ENCODE measurements around the gene SP1. TPM values are rescaled to one million over a fixed set of nuclear protein-coding genes. Genes with fewer than 3 reads are reported as not detected.
A peak's percentile ranks its signal among the peaks of the same experiment; 100 is the strongest.
"Not testable (repeated sequence)": the region's sequence is repeated elsewhere in the genome, so short reads cannot be mapped to it uniquely, and the experiment has no call there.

Gene SP1
- total and polyA plus RNA-seq, 5 donors from 2014 or later = 8.1 to 79.0 (median 8.4) TPM

- H3K9me3 ChIP-seq (ENCODE audit: control insufficient read depth in 2 of 2, low read length in 2 of 2) = no peaks in the 10 kb centered on the region
- H3K36me3 ChIP-seq (ENCODE audit: control insufficient read depth, insufficient read depth, low read length) = no peaks in the 10 kb centered on the region
- Mint-ChIP-seq H3K27me3 (no peaks in the 10 kb centered on the region), H3K36me3 (no peaks in the 10 kb centered on the region), H3K4me3 (no peak overlapping the region), H3K9me3 (no peaks in the 10 kb centered on the region), H3K4me1 (peaks cover 2 to 8% (median 6%) of the 10 kb centered on the region in 4 donors), H3K27ac (peak overlapping the region in 1 of 3 donors; percentile 56)
- ATAC-seq (ENCODE audit: low read depth in 2 of 2) (no peak), DNase-seq (no peak)
- H3K27me3 ChIP-seq (ENCODE audit: control insufficient read depth, insufficient read depth, low read length) = no peaks in the 10 kb centered on the region
- peaks cover 5% of the 10 kb centered on the region for H3K4me1 ChIP-seq (ENCODE audit: control insufficient read depth, insufficient read depth, low read length, poor library complexity, severe bottlenecking)
- H3K4me3 ChIP-seq (ENCODE audit: low read depth, low read length) = no peak overlapping the region
- H3K27ac ChIP-seq (ENCODE audit: insufficient read depth, low read length, poor library complexity, severe bottlenecking) = no peak overlapping the region
Observed at GRCh38 chr12:53424626-53425514, 44.9 kb downstream of the SP1 start.

- peaks cover 2 to 7% (median 5%) of the 10 kb centered on the region in 4 donors for H3K4me1 Mint-ChIP-seq
- Histone ChIP-seq H3K4me1 (ENCODE audit: control insufficient read depth, insufficient read depth, low read length, poor library complexity, severe bottlenecking) (peaks cover 5% of the 10 kb centered on the region), H3K36me3 (ENCODE audit: control insufficient read depth, insufficient read depth, low read length) (no peaks in the 10 kb centered on the region), H3K27ac (ENCODE audit: insufficient read depth, low read length, poor library complexity, severe bottlenecking) (no peak overlapping the region), H3K4me3 (ENCODE audit: low read depth, low read length) (no peak overlapping the region), H3K27me3 (ENCODE audit: control insufficient read depth, insufficient read depth, low read length) (no peaks in the 10 kb centered on the region), H3K9me3 (ENCODE audit: control insufficient read depth in 2 of 2, low read length in 2 of 2) (no peaks in the 10 kb centered on the region)
- H3K36me3 Mint-ChIP-seq = no peaks in the 10 kb centered on the region
- peak overlapping the region in 1 of 3 donors; percentile 11 for H3K27ac Mint-ChIP-seq
- no peaks in the 10 kb centered on the region for H3K27me3 Mint-ChIP-seq
- DNase-seq (no peak), ATAC-seq (ENCODE audit: low read depth in 2 of 2) (no peak)
- no peak overlapping the region for H3K4me3 Mint-ChIP-seq
- H3K9me3 Mint-ChIP-seq = no peaks in the 10 kb centered on the region
Observed at GRCh38 chr12:53425515-53426150, 45.7 kb downstream of the SP1 start.

- Histone ChIP-seq H3K9me3 (ENCODE audit: control insufficient read depth in 2 of 2, low read length in 2 of 2) (no peaks in the 10 kb centered on the region), H3K4me1 (ENCODE audit: control insufficient read depth, insufficient read depth, low read length, poor library complexity, severe bottlenecking) (no peaks in the 10 kb centered on the region), H3K36me3 (ENCODE audit: control insufficient read depth, insufficient read depth, low read length) (no peaks in the 10 kb centered on the region), H3K27me3 (ENCODE audit: control insufficient read depth, insufficient read depth, low read length) (no peaks in the 10 kb centered on the region), H3K27ac (ENCODE audit: insufficient read depth, low read length, poor library complexity, severe bottlenecking) (no peak overlapping the region), H3K4me3 (ENCODE audit: low read depth, low read length) (no peak overlapping the region)
- peak; percentile 76 to 81 for ATAC-seq (ENCODE audit: low read depth in 2 of 2)
- Mint-ChIP-seq H3K27me3 (no peaks in the 10 kb centered on the region), H3K9me3 (no peaks in the 10 kb centered on the region), H3K4me1 (no peaks in the 10 kb centered on the region), H3K27ac (peak overlapping the region in 1 of 3 donors; percentile 44), H3K4me3 (no peak overlapping the region), H3K36me3 (no peaks in the 10 kb centered on the region)
- DNase-seq = peak in 1 of 3 donors; percentile 33
Observed at GRCh38 chr12:53427905-53428594, 48.1 kb downstream of the SP1 start.

- no peaks in the 10 kb centered on the region for H3K36me3 Mint-ChIP-seq
- no peak overlapping the region for H3K27ac ChIP-seq (ENCODE audit: insufficient read depth, low read length, poor library complexity, severe bottlenecking)
- H3K27ac Mint-ChIP-seq = no peak overlapping the region
- H3K4me1 ChIP-seq (ENCODE audit: control insufficient read depth, insufficient read depth, low read length, poor library complexity, severe bottlenecking) = no peaks in the 10 kb centered on the region
- no peak overlapping the region for H3K4me3 Mint-ChIP-seq
- no peak overlapping the region for H3K4me3 ChIP-seq (ENCODE audit: low read depth, low read length)
- no peaks in the 10 kb centered on the region for H3K27me3 Mint-ChIP-seq
- DNase-seq = no peak
- H3K9me3 Mint-ChIP-seq = no peaks in the 10 kb centered on the region
- no peaks in the 10 kb centered on the region for H3K27me3 ChIP-seq (ENCODE audit: control insufficient read depth, insufficient read depth, low read length)
- no peaks in the 10 kb centered on the region for H3K4me1 Mint-ChIP-seq
- no peaks in the 10 kb centered on the region for H3K9me3 ChIP-seq (ENCODE audit: control insufficient read depth in 2 of 2, low read length in 2 of 2)
- no peak for ATAC-seq (ENCODE audit: low read depth in 2 of 2)
- H3K36me3 ChIP-seq (ENCODE audit: control insufficient read depth, insufficient read depth, low read length) = no peaks in the 10 kb centered on the region
Observed at GRCh38 chr12:53428741-53429140, 48.8 kb downstream of the SP1 start.

GRCh38 chr12:53430116-53430515, 50.1 kb downstream of the SP1 start:
- Histone ChIP-seq H3K27ac (ENCODE audit: insufficient read depth, low read length, poor library complexity, severe bottlenecking) (no peak overlapping the region), H3K4me1 (ENCODE audit: control insufficient read depth, insufficient read depth, low read length, poor library complexity, severe bottlenecking) (no peaks in the 10 kb centered on the region), H3K36me3 (ENCODE audit: control insufficient read depth, insufficient read depth, low read length) (no peaks in the 10 kb centered on the region), H3K4me3 (ENCODE audit: low read depth, low read length) (no peak overlapping the region), H3K9me3 (ENCODE audit: control insufficient read depth in 2 of 2, low read length in 2 of 2) (no peaks in the 10 kb centered on the region), H3K27me3 (ENCODE audit: control insufficient read depth, insufficient read depth, low read length) (no peaks in the 10 kb centered on the region)
- no peaks in the 10 kb centered on the region for H3K36me3 Mint-ChIP-seq
- H3K9me3 Mint-ChIP-seq = no peaks in the 10 kb centered on the region
- peak overlapping the region in 1 of 3 donors; percentile 12 for H3K27ac Mint-ChIP-seq
- H3K4me1 Mint-ChIP-seq = no peaks in the 10 kb centered on the region
- DNase-seq (no peak), ATAC-seq (ENCODE audit: low read depth in 2 of 2) (no peak)
- no peaks in the 10 kb centered on the region for H3K27me3 Mint-ChIP-seq
- no peak overlapping the region for H3K4me3 Mint-ChIP-seq

- H3K9me3 Mint-ChIP-seq = no peaks in the 10 kb centered on the region
- no peaks in the 10 kb centered on the region for H3K36me3 ChIP-seq (ENCODE audit: control insufficient read depth, insufficient read depth, low read length)
Observed at GRCh38 chr12:53431187-53431586, 51.2 kb downstream of the SP1 start.

GRCh38 chr12:53435326-53435725, 55.4 kb downstream of the SP1 start:
- not testable (repeated sequence) for H3K4me1 Mint-ChIP-seq

More at GRCh38 chr12:53431187-53431586, 51.2 kb downstream of the SP1 start:
- DNase-seq (no peak), ATAC-seq (ENCODE audit: low read depth in 2 of 2) (no peak)
- no peak overlapping the region for H3K4me3 ChIP-seq (ENCODE audit: low read depth, low read length)
- Mint-ChIP-seq H3K27ac (no peak overlapping the region), H3K4me1 (no peaks in the 10 kb centered on the region), H3K27me3 (no peaks in the 10 kb centered on the region), H3K4me3 (no peak overlapping the region), H3K36me3 (no peaks in the 10 kb centered on the region)
- H3K27ac ChIP-seq (ENCODE audit: insufficient read depth, low read length, poor library complexity, severe bottlenecking) = no peak overlapping the region
- no peaks in the 10 kb centered on the region for H3K4me1 ChIP-seq (ENCODE audit: control insufficient read depth, insufficient read depth, low read length, poor library complexity, severe bottlenecking)
- H3K9me3 ChIP-seq (ENCODE audit: control insufficient read depth in 2 of 2, low read length in 2 of 2) = no peaks in the 10 kb centered on the region
- H3K27me3 ChIP-seq (ENCODE audit: control insufficient read depth, insufficient read depth, low read length) = no peaks in the 10 kb centered on the region

More at GRCh38 chr12:53435326-53435725, 55.4 kb downstream of the SP1 start:
- not testable (repeated sequence) for H3K36me3 ChIP-seq (ENCODE audit: control insufficient read depth, insufficient read depth, low read length); H3K9me3 Mint-ChIP-seq; H3K4me3 Mint-ChIP-seq; H3K4me3 ChIP-seq (ENCODE audit: low read depth, low read length); H3K27me3 ChIP-seq (ENCODE audit: control insufficient read depth, insufficient read depth, low read length); DNase-seq; ATAC-seq (ENCODE audit: low read depth in 2 of 2); H3K9me3 ChIP-seq (ENCODE audit: control insufficient read depth in 2 of 2, low read length in 2 of 2); H3K27ac ChIP-seq (ENCODE audit: insufficient read depth, low read length, poor library complexity, severe bottlenecking); H3K27me3 Mint-ChIP-seq; H3K4me1 ChIP-seq (ENCODE audit: control insufficient read depth, insufficient read depth, low read length, poor library complexity, severe bottlenecking); H3K36me3 Mint-ChIP-seq
- H3K27ac Mint-ChIP-seq = peak overlapping the region in 1 of 3 donors; percentile 9
